OCI-LY1 (cell line): ENCODE data around the gene CETP.
"Not testable (repeated sequence)": the region's sequence is repeated elsewhere in the genome, so short reads cannot be mapped to it uniquely, and the experiment has no call there.

Source experiments
- H2AFZ ChIP-seq: fragments of 200-600 bp; sonication (generic), shearing (Covaris generic); 2 replicates; pipeline ENCODE4 v1.6.0; 2014; ENCODE audit warnings: antibody characterized with exemption, mild to moderate bottlenecking, low read length
- H3F3A ChIP-seq: fragments of 200-600 bp; sonication (generic), shearing (Covaris generic); 2 replicates; pipeline ENCODE4 v1.6.0; 2014; ENCODE audit warnings: mild to moderate bottlenecking, antibody characterized with exemption, low read length, moderate library complexity; ENCODE audit not compliant: insufficient read depth
- H3K27ac ChIP-seq: fragments of 200-600 bp; sonication (generic); 2 replicates; pipeline ENCODE4 v1.5.1; 2014; ENCODE audit warnings: low read length, mixed run types, mild to moderate bottlenecking, low read depth; ENCODE audit not compliant: poor library complexity, severe bottlenecking
- H3K27me3 ChIP-seq: fragments of 200-600 bp; sonication (generic); 2 replicates; pipeline ENCODE4 v1.6.0; 2014; ENCODE audit warnings: antibody characterized with exemption, mild to moderate bottlenecking, low read length, moderate library complexity; ENCODE audit not compliant: insufficient read depth
- H3K36me3 ChIP-seq: fragments of 200-600 bp; sonication (generic); 2 replicates; pipeline ENCODE4 v1.6.1; 2014; ENCODE audit warnings: mild to moderate bottlenecking, antibody characterized with exemption, low read length, moderate library complexity, mixed read lengths; ENCODE audit not compliant: insufficient read depth
- H3K4me1 ChIP-seq: fragments of 200-600 bp; sonication (generic); 2 replicates; pipeline ENCODE4 v1.5.1; 2014; ENCODE audit warnings: mild to moderate bottlenecking, low read length, moderate library complexity; ENCODE audit not compliant: insufficient read depth, severe bottlenecking
- H3K4me2 ChIP-seq: fragments of 200-600 bp; sonication (generic), shearing (Covaris generic); 2 replicates; pipeline ENCODE4 v1.6.1; 2014; ENCODE audit warnings: low read length
- H3K4me3 ChIP-seq: fragments of 200-600 bp; sonication (generic); 2 replicates; pipeline ENCODE4 v1.5.1; 2014; ENCODE audit warnings: low read length, low read depth, mild to moderate bottlenecking, mixed read lengths; ENCODE audit not compliant: poor library complexity, severe bottlenecking
- H3K79me2 ChIP-seq: fragments of 200-600 bp; shearing (Covaris generic); 2 replicates; pipeline ENCODE4 v1.6.1; 2016; ENCODE audit warnings: mixed run types, low read length, mixed read lengths; ENCODE audit not compliant: insufficient read depth
- H3K9ac ChIP-seq: fragments of 200-600 bp; sonication (generic), shearing (Covaris generic); 2 replicates; pipeline ENCODE4 v1.6.1; 2014; ENCODE audit warnings: mild to moderate bottlenecking, low read length, mixed read lengths
- H3K9me2 ChIP-seq: fragments of 200-600 bp; sonication (generic), shearing (Covaris generic); 2 replicates; pipeline ENCODE4 v1.6.1; 2014; ENCODE audit warnings: low read depth, mild to moderate bottlenecking, low read length, mixed read lengths
- H3K9me3 ChIP-seq: fragments of 200-600 bp; shearing (Covaris generic); 2 replicates; pipeline ENCODE4 v1.6.1; 2014; ENCODE audit warnings: low read length, mixed read lengths
- H4K20me1 ChIP-seq: fragments of 200-600 bp; sonication (generic), shearing (Covaris generic); 2 replicates; pipeline ENCODE4 v1.6.0; 2016; ENCODE audit warnings: mild to moderate bottlenecking, low read length; ENCODE audit not compliant: insufficient read depth
- EZH2 ChIP-seq: fragments of 200-600 bp; sonication (generic), shearing (Covaris generic); IDR thresholded peaks from 2 replicates; pipeline ENCODE4 v1.8.0; 2017; ENCODE audit warnings: borderline replicate concordance, mixed run types, mild to moderate bottlenecking, antibody characterized with exemption, low read length, moderate library complexity, mixed read lengths
- TF ChIP-seq, protein P1 (sequence below): fragments of 200-600 bp; sonication (generic), shearing (Covaris generic); IDR thresholded peaks from 2 replicates; pipeline ENCODE4 v1.5.1; 2017; ENCODE audit warnings: mild to moderate bottlenecking, antibody characterized with exemption, low read length, moderate library complexity, mixed read lengths

Gene CETP

DNA sequence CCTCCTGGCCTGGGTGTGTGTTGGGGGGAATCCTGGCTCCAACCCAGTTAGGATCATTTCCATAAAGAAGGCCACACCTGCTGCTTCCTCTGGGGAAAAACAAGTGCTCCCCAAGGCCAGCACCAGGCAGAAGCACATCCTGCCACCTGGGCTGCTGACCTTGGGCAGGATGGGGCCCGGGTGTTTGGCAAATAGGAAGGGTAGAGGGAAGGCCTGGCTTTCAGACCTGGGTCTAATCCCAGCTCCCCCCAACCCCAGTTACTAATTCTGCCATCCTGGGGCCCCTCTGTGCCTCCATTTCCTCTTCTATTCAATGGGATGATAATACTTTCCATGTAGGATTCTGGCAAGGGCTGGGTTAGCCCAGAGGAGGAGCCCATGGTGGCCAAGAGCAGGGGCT lies 24.6 kb downstream of the CETP start:
- no peak for TF ChIP-seq EZH2
- H3K9me3 ChIP-seq: no peaks in the 10 kb centered on the region
- no peaks in the 10 kb centered on the region for H3F3A ChIP-seq
- no peaks in the 10 kb centered on the region for H3K79me2 ChIP-seq
- no peak overlapping the region for H3K4me3 ChIP-seq
- no peak overlapping the region for H2AFZ ChIP-seq
- H3K9me2 ChIP-seq: no peaks in the 10 kb centered on the region
- no peaks in the 10 kb centered on the region for H3K36me3 ChIP-seq
- no peak overlapping the region for H3K27ac ChIP-seq
- peaks cover 12% of the 10 kb centered on the region; the same call in 1 of the 2 replicates for H3K27me3 ChIP-seq
- no peak overlapping the region for H3K9ac ChIP-seq
- peaks cover 15% of the 10 kb centered on the region for H3K4me1 ChIP-seq
- no peaks in the 10 kb centered on the region for H4K20me1 ChIP-seq
- H3K4me2 ChIP-seq: no peak overlapping the region

DNA sequence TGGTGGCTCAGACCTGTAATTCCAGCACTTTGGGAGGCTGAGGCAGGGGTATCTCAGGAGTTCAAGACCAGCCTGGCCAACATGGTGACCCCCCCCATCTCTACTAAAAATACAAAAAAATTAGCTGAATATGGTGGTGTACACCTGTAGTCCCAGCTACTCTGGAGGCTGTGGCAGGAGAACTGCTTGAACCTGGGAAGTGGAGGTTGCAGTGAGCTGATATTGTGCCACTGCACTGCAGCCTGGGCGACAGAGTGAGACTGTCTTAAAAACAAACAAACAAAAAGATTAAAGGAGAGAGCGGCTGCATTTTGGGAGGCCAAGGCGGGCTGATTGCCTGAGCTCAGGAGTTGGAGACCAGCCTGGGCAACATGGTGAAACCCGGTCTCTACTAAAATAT lies 25.2 kb downstream of the CETP start:
- not testable (repeated sequence) for H2AFZ ChIP-seq, H3F3A ChIP-seq, H3K4me3 ChIP-seq, H3K4me2 ChIP-seq, H3K79me2 ChIP-seq, H3K9ac ChIP-seq, H3K9me3 ChIP-seq, H3K9me2 ChIP-seq, H4K20me1 ChIP-seq, H3K36me3 ChIP-seq, H3K27ac ChIP-seq
- Histone ChIP-seq H3K4me1 (peaks cover 15% of the 10 kb centered on the region), H3K27me3 (peaks cover 12% of the 10 kb centered on the region; the same call in 1 of the 2 replicates)

DNA sequence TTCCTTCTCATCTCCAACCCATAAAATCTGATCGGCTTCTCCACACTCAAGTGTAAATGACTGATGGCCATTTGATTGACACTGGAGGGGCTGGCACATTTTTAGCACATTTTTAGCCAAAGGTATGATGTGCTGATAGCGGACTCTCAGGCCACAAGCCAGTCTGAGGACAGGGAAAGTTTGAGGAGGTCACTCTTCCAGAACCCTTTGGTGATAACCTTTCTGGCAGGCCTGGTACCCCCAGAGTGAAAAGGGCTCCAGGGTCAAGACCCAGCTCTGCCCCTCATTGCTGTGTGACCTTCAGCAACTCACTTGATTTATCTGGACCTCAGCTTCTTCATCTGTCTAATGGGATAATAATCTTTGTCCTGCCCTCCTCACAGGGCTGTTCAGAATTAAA lies 25.9 kb downstream of the CETP start:
- Histone ChIP-seq H3K4me2 (no peak overlapping the region), H3K4me3 (no peak overlapping the region), H3K9ac (no peak overlapping the region)

DNA sequence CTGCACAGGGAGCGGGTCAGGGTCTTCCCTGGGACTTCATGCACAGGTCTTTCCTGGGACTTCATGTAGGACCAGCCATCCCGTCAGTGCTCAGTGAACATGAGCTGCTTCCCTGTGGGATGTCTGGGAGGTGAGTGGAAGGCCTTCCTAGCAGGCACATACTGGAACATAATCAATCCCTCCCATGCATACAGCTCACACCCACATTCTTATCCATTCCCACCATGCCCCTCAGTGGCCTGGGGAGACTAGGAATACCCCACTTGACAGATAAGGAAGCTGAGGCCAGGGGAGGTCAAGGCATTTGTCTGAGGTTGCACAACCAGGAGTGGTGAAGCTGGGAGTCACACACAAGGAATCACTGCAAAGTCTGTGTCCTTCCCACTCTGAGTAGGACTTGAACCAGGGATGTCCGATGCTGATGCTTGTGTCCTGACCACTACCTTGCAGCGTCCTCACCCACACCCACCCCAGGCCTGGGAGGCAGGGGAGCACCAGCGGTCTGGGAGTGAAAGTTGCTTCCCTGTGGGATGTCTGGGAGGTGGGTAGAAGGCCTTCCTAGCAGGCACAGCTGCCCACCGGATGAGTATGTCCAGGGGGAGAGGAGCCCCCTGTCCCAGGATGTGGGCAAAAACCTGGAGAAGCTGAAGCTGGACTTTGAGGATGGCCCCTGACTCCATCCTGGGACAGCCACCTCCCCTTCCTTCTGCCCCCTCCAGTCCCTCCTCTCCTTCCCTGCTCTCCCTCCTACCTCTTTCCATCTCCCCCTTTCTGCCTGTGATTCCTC lies 26.6 kb downstream of the CETP start:
- Histone ChIP-seq H3K27me3 (peaks cover 12% of the 10 kb centered on the region; the same call in 1 of the 2 replicates), H3K4me3 (no peak overlapping the region), H3K4me1 (peaks cover 15% of the 10 kb centered on the region), H2AFZ (no peak overlapping the region), H3K9me2 (no peaks in the 10 kb centered on the region), H3K27ac (no peak overlapping the region), H3K9me3 (no peaks in the 10 kb centered on the region), H3F3A (no peaks in the 10 kb centered on the region), H3K36me3 (no peaks in the 10 kb centered on the region), H3K79me2 (no peaks in the 10 kb centered on the region), H4K20me1 (no peaks in the 10 kb centered on the region), H3K9ac (no peak overlapping the region), H3K4me2 (0 out of 2 replicates have a peak overlapping the region, but pooled peaks have one; percentile 75)
- TF ChIP-seq, protein P1, sequence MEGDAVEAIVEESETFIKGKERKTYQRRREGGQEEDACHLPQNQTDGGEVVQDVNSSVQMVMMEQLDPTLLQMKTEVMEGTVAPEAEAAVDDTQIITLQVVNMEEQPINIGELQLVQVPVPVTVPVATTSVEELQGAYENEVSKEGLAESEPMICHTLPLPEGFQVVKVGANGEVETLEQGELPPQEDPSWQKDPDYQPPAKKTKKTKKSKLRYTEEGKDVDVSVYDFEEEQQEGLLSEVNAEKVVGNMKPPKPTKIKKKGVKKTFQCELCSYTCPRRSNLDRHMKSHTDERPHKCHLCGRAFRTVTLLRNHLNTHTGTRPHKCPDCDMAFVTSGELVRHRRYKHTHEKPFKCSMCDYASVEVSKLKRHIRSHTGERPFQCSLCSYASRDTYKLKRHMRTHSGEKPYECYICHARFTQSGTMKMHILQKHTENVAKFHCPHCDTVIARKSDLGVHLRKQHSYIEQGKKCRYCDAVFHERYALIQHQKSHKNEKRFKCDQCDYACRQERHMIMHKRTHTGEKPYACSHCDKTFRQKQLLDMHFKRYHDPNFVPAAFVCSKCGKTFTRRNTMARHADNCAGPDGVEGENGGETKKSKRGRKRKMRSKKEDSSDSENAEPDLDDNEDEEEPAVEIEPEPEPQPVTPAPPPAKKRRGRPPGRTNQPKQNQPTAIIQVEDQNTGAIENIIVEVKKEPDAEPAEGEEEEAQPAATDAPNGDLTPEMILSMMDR: no peak
- no peak for TF ChIP-seq EZH2

More for the DNA sequence above, 25.9 kb downstream of the CETP start:
- Histone ChIP-seq H3F3A (no peaks in the 10 kb centered on the region), H3K9me3 (no peaks in the 10 kb centered on the region), H3K27me3 (peaks cover 12% of the 10 kb centered on the region; the same call in 1 of the 2 replicates), H3K9me2 (no peaks in the 10 kb centered on the region), H3K27ac (no peak overlapping the region), H3K79me2 (no peaks in the 10 kb centered on the region), H3K36me3 (no peaks in the 10 kb centered on the region), H3K4me1 (peaks cover 15% of the 10 kb centered on the region), H2AFZ (no peak overlapping the region), H4K20me1 (no peaks in the 10 kb centered on the region)
- TF ChIP-seq, protein P1: no peak
- no peak for TF ChIP-seq EZH2
